Measurements from ENCODE around the gene ARMC5.

DNA sequence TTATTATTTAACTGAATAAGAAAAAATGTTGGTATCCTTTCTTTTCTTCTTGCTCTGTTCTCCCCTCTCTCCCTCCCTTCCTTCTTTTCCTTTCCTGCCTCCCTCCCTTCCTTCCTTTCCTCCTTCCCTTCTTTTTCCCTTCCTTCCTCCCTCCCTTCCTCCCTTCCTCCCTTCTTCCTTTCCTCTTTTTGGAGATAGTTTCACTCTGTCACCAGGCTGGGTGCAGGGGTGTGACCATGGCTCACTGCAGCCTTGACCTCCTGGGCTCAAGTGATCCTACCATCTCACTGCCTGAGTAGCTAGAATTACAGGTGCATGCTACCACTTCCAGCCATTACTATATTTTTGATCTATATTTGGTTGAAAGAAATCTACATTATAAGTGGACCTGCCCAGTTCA is 54.6 kb downstream of the ARMC5 start:
- TF ChIP-seq, protein P1, sequence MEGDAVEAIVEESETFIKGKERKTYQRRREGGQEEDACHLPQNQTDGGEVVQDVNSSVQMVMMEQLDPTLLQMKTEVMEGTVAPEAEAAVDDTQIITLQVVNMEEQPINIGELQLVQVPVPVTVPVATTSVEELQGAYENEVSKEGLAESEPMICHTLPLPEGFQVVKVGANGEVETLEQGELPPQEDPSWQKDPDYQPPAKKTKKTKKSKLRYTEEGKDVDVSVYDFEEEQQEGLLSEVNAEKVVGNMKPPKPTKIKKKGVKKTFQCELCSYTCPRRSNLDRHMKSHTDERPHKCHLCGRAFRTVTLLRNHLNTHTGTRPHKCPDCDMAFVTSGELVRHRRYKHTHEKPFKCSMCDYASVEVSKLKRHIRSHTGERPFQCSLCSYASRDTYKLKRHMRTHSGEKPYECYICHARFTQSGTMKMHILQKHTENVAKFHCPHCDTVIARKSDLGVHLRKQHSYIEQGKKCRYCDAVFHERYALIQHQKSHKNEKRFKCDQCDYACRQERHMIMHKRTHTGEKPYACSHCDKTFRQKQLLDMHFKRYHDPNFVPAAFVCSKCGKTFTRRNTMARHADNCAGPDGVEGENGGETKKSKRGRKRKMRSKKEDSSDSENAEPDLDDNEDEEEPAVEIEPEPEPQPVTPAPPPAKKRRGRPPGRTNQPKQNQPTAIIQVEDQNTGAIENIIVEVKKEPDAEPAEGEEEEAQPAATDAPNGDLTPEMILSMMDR (IDR thresholded peaks at IDR 0.05) = no peak
- TF ChIP-seq POLR2A (IDR thresholded peaks at IDR 0.05) (no peak), EP300 (IDR thresholded peaks at IDR 0.05) (no peak), POLR2AphosphoS5 (IDR thresholded peaks at IDR 0.05) (no peak)
